Subcutaneous adipose tissue (tissue), 4 donors: ENCODE data around the gene GOLGA7B. TPM values are rescaled to one million over a fixed set of nuclear protein-coding genes. Genes with fewer than 3 reads are reported as not detected.

Experiments
- total RNA-seq, 4 donors: library from RNA; depleted of rRNA; stranded (reverse); fragments of >200 nt; gene quantifications; one replicate each; pipeline ENCODE4 v1.1.0, GENCODE V29; 2016
- TF ChIP-seq, protein P1 (sequence below): fragments of 450-650 bp; IDR thresholded peaks from one replicate; pipeline ENCODE4 v1.5.1; 2016; ENCODE audit warnings: low read depth, mild to moderate bottlenecking, control low read depth, antibody characterized with exemption, moderate library complexity

The GOLGA7B gene
- total RNA-seq, 4 donors from 2014 or later = 2.6 to 3.2 (median 3.2) TPM; not detected in 1

DNA sequence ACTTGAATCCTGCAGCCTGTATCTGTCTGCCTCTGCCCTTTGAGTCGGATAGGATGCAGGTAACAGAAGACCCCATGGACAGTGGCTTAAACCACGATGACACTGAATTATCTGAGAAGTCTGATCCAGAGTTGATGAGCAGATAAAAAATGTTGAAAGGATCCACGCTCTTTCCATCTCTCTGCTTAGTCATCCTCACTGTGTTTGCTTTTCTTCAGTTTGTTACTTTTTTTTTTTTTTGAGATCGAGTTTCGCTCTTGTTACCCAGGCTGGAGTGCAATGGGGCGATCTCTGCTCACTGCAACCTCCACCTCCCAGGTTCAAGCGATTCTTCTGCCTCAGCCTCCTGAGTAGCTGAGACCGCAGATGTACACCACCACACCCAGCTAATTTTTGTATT, 36.9 kb upstream of the GOLGA7B start:
- TF ChIP-seq, protein P1, sequence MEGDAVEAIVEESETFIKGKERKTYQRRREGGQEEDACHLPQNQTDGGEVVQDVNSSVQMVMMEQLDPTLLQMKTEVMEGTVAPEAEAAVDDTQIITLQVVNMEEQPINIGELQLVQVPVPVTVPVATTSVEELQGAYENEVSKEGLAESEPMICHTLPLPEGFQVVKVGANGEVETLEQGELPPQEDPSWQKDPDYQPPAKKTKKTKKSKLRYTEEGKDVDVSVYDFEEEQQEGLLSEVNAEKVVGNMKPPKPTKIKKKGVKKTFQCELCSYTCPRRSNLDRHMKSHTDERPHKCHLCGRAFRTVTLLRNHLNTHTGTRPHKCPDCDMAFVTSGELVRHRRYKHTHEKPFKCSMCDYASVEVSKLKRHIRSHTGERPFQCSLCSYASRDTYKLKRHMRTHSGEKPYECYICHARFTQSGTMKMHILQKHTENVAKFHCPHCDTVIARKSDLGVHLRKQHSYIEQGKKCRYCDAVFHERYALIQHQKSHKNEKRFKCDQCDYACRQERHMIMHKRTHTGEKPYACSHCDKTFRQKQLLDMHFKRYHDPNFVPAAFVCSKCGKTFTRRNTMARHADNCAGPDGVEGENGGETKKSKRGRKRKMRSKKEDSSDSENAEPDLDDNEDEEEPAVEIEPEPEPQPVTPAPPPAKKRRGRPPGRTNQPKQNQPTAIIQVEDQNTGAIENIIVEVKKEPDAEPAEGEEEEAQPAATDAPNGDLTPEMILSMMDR = no peak

DNA sequence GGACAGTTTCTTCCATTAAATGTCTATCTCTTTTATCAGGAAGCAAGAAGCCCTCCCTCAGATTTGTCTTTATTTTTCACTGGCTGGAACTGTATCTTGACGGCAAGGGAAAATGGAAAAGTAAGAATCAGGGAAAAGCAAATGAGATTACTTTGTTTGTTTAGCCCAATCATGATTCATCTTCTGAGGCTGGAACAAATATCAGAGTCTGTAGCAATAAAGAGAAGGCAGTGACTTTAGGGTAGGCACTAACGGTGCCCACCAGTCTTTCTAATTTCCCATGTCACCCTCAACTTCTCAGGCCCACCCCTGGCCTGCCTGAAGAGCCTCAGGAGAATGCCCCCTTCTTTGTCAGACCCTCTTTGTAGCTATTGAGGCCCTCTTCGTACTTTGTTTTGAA, 36.3 kb upstream of the GOLGA7B start:
- TF ChIP-seq, protein P1 = no peak

DNA sequence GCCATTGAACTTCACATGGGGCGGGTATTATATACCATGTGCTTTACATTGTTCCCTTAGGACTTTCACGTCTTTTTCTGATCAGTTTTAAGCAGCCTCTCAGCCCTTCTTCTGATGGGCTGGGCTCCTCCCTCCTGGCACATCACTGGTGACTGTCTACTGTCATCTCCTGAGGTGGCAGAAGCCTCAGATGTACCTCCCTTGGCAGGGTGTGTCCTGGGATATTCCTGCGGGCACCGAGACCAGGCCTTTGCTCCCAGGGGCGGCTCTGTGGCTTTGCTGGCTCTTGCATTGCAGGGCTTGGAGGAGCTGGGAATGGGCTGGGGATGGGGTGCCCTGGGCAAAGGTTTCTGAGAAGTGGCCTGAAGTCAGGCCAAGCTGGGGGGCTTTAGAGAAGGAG, 34.6 kb upstream of the GOLGA7B start:
- TF ChIP-seq, protein P1 = no peak

DNA sequence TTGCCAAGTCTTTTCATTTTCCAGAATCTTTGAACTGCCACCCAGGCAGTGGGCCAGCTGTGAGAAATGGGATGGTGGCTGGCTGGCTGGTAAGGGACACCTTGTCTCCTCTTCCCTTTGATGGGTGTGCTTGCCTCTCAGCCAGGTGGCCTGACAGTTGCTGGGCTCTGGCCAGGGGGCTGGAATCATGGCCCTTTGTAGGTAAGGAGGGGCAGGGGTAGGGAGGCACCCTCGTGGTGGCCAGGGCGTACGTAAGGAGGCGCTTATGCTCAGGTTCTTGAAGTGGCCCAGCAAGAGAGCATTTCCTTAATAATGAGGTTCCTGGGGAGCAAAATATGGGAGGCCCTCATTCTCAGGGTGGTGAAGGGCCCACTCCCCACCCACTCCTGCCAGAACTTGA, 33.0 kb upstream of the GOLGA7B start:
- TF ChIP-seq, protein P1 = no peak

DNA sequence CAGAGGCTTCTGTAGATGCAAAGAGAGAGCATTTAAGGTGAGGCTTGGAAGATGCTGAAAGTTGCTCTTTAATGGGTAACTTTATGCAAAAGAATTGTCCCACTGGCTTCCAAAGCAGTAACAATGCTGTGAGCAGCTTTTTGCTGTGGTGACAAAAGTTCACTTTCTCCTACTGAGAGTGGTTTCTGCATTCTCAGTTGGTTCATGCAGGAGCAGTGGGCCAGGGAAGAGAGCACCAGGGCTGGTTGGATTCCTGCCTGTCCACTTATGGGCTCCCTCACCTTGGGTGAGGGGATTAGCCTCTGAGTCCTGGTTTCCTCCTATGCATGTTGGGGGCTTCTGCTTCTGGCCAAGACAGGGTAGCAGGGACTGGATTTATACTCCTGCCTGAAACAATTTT, 31.1 kb upstream of the GOLGA7B start:
- TF ChIP-seq, protein P1 = no peak

DNA sequence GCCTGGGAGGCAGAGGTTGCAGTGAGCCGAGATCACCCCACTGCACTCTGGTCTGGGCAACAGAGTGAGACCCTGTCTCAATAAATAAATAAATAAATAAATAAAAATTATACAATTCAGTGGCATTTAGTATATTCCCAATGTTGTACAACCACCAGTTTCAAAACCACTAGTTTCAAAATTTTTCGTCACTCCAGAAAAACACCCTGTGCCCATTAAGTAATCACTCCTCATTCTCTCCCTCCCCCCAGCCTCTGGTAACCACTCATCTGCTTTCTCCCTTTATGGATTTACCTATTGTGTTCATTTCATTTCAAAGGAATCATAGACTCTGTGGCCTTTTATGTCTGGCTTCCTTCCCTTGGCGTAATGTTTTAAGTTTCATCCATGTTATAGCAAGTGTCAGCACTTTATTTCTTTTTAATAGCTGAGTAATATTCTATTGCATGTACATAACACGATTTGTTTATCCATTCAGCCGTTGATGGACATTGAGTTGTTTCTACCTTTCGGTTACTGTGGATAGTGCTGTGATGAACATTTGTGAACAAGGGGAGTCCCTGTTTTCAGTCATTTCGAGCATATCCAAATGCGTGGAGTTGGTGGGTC, 29.4 kb upstream of the GOLGA7B start:
- TF ChIP-seq, protein P1 = no peak

DNA sequence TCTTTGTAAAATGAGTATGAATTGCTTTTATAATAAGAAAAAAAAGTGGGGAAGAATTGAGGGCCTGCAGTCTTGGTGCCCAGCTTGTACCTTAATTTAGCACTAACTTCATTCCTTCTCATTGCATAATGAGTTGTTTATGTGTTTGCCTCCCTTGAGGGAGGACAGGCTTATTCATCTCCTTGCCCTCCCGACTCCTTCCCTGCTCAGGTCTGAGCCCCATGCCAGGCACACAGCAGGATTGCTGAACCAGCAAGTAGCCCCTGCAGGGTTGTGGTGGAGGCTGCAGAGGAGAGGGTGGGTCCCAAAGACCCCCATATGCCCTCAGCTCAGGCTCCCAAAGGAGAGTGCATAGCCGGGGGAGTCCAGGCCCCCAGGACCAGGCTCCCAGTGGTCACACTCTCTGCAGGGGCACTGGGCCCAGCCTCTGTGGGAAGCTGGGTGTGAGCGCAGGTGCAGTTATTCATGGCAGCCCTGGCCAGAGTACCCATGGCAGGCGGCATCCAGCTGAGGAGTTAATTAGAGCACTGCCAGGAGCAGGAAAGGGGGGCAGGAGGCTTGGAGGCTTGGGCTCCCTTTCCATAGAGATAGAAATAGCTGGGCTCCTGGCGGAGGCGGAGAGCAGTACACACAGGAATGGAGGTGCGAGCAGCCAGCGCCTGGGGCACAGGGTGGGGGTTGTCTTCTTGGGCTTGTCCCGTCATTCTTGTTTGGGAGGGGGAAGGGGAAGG, 28.2 kb upstream of the GOLGA7B start:
- TF ChIP-seq, protein P1 = no peak
